Neural progenitor cell (in vitro differentiated cells): Measurements from ENCODE around the gene COL11A1.

ENCODE experiments used
- CTCF ChIP-seq: fragments of 200-600 bp; sonication (generic); IDR thresholded peaks from 2 replicates; pipeline ENCODE4 v1.5.1; 2017; ENCODE audit warnings: antibody characterized with exemption, mild to moderate bottlenecking
- EZH2 ChIP-seq: fragments of 200-600 bp; sonication (generic); IDR thresholded peaks from 2 replicates; pipeline ENCODE4 v1.6.1; 2017; ENCODE audit warnings: antibody characterized with exemption, mild to moderate bottlenecking, moderate library complexity
- EZH2phosphoT487 ChIP-seq: fragments of 200-600 bp; sonication (generic); IDR thresholded peaks from 2 replicates; pipeline ENCODE4 v1.6.1; 2017; ENCODE audit warnings: antibody characterized with exemption

- TF ChIP-seq CTCF (no peak), EZH2 (no peak), EZH2phosphoT487 (no peak)
Measured at GRCh38 chr1:102834688-102835320, 273.5 kb downstream of the COL11A1 start.
